ENCODE data around the gene EXOC3L1.

The EXOC3L1 gene

GRCh38 chr16:67195676-67196075 is 5.7 kb upstream of the EXOC3L1 start:
- DNase-seq: no peak

- no peak for DNase-seq
These were observed 4.3 kb upstream of the EXOC3L1 start for GRCh38 chr16:67194260-67194659.

GRCh38 chr16:67193536-67193935 is 3.6 kb upstream of the EXOC3L1 start:
- no peak for DNase-seq

- no peak for DNase-seq
These were observed 2.9 kb upstream of the EXOC3L1 start for GRCh38 chr16:67192781-67193361.

GRCh38 chr16:67191995-67192681 is 2.2 kb upstream of the EXOC3L1 start, which contains the start of gene E2F4:
E2F4 (plus strand) TSS chr16:67192155; CDS start chr16:67192228, 73 bp downstream.
- peak; percentile 91 for DNase-seq

GRCh38 chr16:67191411-67191994 is 1.6 kb upstream of the EXOC3L1 start:
- DNase-seq: no peak

GRCh38 chr16:67190448-67191399 is 788 bp upstream of the EXOC3L1 start:
- DNase-seq: no peak

GRCh38 chr16:67188798-67189197 is 1.1 kb downstream of the EXOC3L1 start:
- DNase-seq: no peak

GRCh38 chr16:67188323-67188722 is 1.6 kb downstream of the EXOC3L1 start:
- no peak for DNase-seq

GRCh38 chr16:67187175-67187890 is 2.6 kb downstream of the EXOC3L1 start:
- DNase-seq: no peak

- no peak for DNase-seq
These were observed 3.4 kb downstream of the EXOC3L1 start for GRCh38 chr16:67186550-67186950.

- DNase-seq: no peak
These were observed 4.2 kb downstream of the EXOC3L1 start for GRCh38 chr16:67185651-67186134.

GRCh38 chr16:67184995-67185650 is 4.8 kb downstream of the EXOC3L1 start:
- peak; percentile 91 for DNase-seq

GRCh38 chr16:67184453-67184994 is 5.4 kb downstream of the EXOC3L1 start:
- DNase-seq: no peak

- DNase-seq: peak; percentile 96
These were observed 6.1 kb downstream of the EXOC3L1 start, which contains the start of gene MATCAP1 for GRCh38 chr16:67183627-67184452. MATCAP1 (minus strand) TSS chr16:67183963; CDS start chr16:67180610, 3,353 bp downstream.

GRCh38 chr16:67183284-67183626 is 6.7 kb downstream of the EXOC3L1 start:
- no peak for DNase-seq

- no peak for DNase-seq
These were observed 7.6 kb downstream of the EXOC3L1 start for GRCh38 chr16:67182288-67182687.

- no peak for DNase-seq
These were observed 8.6 kb downstream of the EXOC3L1 start for GRCh38 chr16:67181346-67181745.

- peak; percentile 25 for DNase-seq
These were observed 9.8 kb downstream of the EXOC3L1 start for GRCh38 chr16:67180166-67180565.

GRCh38 chr16:67179421-67180080 is 10.4 kb downstream of the EXOC3L1 start:
- no peak for DNase-seq

Measured in left hindlimb (tissue), 1 donor.